NT2/D1 (cell line): ENCODE measurements around the gene ICA1.
A peak's percentile ranks its signal among the peaks of the same experiment; 100 is the strongest.

Source experiments
- DNase-seq: peaks from one replicate; pipeline ENCODE4 v3.0.0-alpha.2; 2011; ENCODE audit warnings: low read depth, low spot score
- H3K27me3 ChIP-seq: 2 replicates; pipeline ENCODE4 v1.6.0; 2011; ENCODE audit warnings: mild to moderate bottlenecking; ENCODE audit not compliant: insufficient read length, insufficient read depth
- H3K36me3 ChIP-seq: 2 replicates; pipeline ENCODE4 v1.6.1; 2011; ENCODE audit warnings: mild to moderate bottlenecking, low read length, mixed read lengths; ENCODE audit not compliant: insufficient read depth, insufficient read length
- H3K4me1 ChIP-seq: 2 replicates; pipeline ENCODE4 v1.5.1; 2011; ENCODE audit not compliant: insufficient read depth, insufficient read length
- H3K4me3 ChIP-seq: 2 replicates; pipeline ENCODE4 v1.5.1; 2011; ENCODE audit warnings: low read depth; ENCODE audit not compliant: insufficient read length
- H3K9ac ChIP-seq: 2 replicates; pipeline ENCODE4 v1.6.0; 2011; ENCODE audit warnings: low read depth; ENCODE audit not compliant: insufficient read length
- H3K9me3 ChIP-seq: 2 replicates; pipeline ENCODE4 v1.5.1; 2011; ENCODE audit warnings: mild to moderate bottlenecking, low read length; ENCODE audit not compliant: insufficient read depth
- SUZ12 ChIP-seq: IDR thresholded peaks from 2 replicates; pipeline ENCODE4 v1.6.1; 2011; ENCODE audit not compliant: insufficient read length, insufficient read depth; ENCODE audit errors: extremely low read depth
- YY1 ChIP-seq: IDR thresholded peaks from 2 replicates; pipeline ENCODE4 v1.6.1; 2011; ENCODE audit not compliant: insufficient read length, insufficient read depth
- ZNF274 ChIP-seq: IDR thresholded peaks from 2 replicates; pipeline ENCODE4 v1.6.1; 2011; ENCODE audit warnings: mild to moderate bottlenecking, low read depth, low read length

ICA1 gene

GRCh38 chr7:8192897-8193296 is 69.1 kb downstream of the ICA1 start:
- DNase-seq = no peak
- Histone ChIP-seq H3K9me3 (no peaks in the 10 kb centered on the region), H3K9ac (no peak overlapping the region), H3K27me3 (no peaks in the 10 kb centered on the region), H3K4me1 (peaks cover 3% of the 10 kb centered on the region), H3K36me3 (no peaks in the 10 kb centered on the region), H3K4me3 (no peak overlapping the region)
- TF ChIP-seq SUZ12 (no peak), YY1 (no peak), ZNF274 (no peak)

DNA sequence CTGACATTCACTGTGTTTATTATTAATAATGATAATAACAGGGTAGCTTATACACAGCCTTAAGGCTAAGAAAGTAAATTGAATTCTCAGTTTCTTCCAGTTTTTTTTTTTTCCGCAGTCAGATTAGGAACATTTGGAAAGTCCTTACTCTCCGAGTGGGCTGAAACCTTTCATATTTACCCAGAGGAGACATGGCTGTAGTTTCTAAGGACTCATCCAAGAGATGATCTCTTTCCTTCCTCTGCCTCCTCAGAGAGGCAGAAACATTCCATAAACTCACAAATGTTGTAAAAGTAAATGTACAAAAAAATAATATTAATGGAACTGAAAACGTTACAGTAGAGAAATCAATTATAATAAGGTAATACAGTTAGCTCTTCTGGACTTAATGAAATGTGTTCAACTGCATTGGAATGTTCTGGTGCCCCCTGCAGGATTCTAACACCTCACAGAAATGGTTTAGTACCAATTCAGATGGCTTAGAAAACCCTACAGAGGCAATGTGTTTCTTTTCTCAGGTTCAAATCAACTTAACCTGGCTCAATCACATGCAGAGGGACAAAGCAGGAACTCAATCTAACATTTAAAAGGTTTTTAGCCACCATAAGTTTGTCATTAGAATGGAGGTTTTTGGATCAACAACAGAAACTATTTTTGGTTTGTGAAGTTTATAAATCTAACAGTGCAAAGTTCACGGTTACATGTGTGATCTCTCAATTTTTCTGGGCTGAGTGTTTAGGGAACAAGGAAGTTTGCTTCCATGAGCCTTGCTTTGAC is 71.7 kb downstream of the ICA1 start:
- Histone ChIP-seq H3K36me3 (no peaks in the 10 kb centered on the region), H3K27me3 (no peaks in the 10 kb centered on the region), H3K4me3 (no peak overlapping the region), H3K4me1 (peaks cover 3% of the 10 kb centered on the region), H3K9me3 (no peaks in the 10 kb centered on the region), H3K9ac (no peak overlapping the region)
- no peak for TF ChIP-seq SUZ12
- TF ChIP-seq YY1 = no peak
- peak; percentile 57 for DNase-seq

GRCh38 chr7:8189625-8190024 is 72.3 kb downstream of the ICA1 start:
- no peak overlapping the region for H3K4me3 ChIP-seq
- no peak overlapping the region for H3K9ac ChIP-seq
- DNase-seq = peak; percentile 54
- H3K9me3 ChIP-seq = no peaks in the 10 kb centered on the region
- no peaks in the 10 kb centered on the region for H3K36me3 ChIP-seq
- H3K4me1 ChIP-seq = peaks cover 3% of the 10 kb centered on the region
- TF ChIP-seq SUZ12 (no peak), YY1 (no peak), ZNF274 (no peak)
- H3K27me3 ChIP-seq = no peaks in the 10 kb centered on the region

DNA sequence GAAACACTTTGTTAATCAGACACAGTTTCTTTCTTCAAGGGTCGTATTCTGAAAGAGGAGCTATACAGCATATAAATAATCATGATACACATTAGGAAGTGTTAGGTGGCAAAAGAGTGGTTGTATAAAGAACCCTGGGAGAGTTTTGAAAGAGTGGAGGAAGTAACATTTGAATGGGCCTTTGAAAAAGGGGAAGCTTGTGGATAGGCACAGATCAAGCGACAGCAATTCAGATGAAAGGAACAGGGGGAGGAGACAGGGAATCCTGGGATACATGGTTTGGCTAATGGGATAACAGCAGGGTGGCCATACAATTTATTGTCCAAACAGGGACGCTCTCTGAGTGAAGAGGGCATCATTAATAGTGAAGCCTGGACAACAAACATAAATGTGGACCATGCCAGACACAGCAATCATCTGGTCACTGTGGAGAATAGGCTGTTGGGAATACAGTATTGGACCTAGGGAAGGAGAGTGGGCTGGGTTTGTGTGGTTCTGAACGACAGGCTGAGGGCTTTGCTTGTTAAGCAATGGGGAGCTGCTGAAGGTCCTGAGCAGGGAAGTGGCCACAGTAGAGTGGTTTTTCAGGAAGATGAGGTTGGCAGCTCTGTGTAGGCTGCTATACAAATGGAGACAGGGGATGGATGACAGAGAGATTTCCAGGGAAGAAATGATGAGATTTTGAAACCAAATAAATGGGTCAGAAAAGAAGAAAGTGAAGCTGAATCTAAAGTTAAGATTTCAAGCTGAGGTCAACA is 75.9 kb downstream of the ICA1 start:
- Histone ChIP-seq H3K4me1 (peaks cover 3% of the 10 kb centered on the region), H3K9ac (no peak overlapping the region), H3K9me3 (no peaks in the 10 kb centered on the region), H3K36me3 (no peaks in the 10 kb centered on the region), H3K27me3 (no peaks in the 10 kb centered on the region), H3K4me3 (no peak overlapping the region)
- no peak for TF ChIP-seq YY1
- no peak for TF ChIP-seq ZNF274
- TF ChIP-seq SUZ12 = no peak
- no peak for DNase-seq

DNA sequence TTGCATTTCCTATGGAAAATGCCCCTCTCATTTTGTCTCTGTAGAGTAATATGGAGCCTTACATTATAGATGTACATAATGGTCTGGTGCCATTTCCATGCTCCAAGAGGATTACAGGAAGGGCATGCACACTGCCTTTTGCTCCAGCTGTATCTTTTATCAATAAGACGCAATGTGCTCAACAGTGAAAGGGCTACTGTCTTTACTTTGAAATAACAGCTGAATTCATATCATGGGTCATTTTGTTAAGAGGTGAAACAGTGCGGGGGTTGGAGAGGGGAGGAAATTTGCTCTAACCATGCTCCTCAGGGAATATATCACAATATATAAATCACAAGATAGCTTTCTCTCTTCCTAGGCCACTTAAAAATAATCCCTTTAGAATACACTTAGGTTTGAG is 77.7 kb downstream of the ICA1 start:
- H3K9me3 ChIP-seq = no peaks in the 10 kb centered on the region

DNA sequence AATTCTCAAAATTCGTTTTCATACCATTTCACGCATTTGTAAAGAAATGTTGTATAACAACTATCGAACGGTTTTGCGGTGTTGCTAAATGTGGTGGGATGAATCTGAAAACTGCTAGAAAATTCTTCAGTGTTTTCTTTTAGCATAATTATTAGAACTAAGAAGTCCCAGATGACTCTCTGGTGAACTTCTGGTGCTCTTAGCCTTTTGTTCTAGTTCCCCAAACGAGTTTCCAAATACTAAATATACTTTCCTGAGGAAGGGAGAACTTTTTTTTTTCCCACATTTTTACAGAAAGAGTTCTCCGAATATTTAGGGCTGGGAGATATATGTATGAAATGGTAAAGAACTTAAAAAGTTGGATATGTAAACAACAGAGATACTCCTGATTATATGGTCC is 82.5 kb downstream of the ICA1 start:
- Histone ChIP-seq H3K4me1 (no peaks in the 10 kb centered on the region), H3K4me3 (no peak overlapping the region), H3K36me3 (no peaks in the 10 kb centered on the region), H3K9ac (no peak overlapping the region), H3K27me3 (no peaks in the 10 kb centered on the region), H3K9me3 (no peaks in the 10 kb centered on the region)
- TF ChIP-seq SUZ12 (no peak), YY1 (no peak), ZNF274 (no peak)
- no peak for DNase-seq

More for the DNA sequence above, 77.7 kb downstream of the ICA1 start:
- DNase-seq = no peak
- Histone ChIP-seq H3K4me1 (no peaks in the 10 kb centered on the region), H3K36me3 (no peaks in the 10 kb centered on the region), H3K9ac (no peak overlapping the region), H3K27me3 (no peaks in the 10 kb centered on the region), H3K4me3 (no peak overlapping the region)
- no peak for TF ChIP-seq ZNF274
- no peak for TF ChIP-seq SUZ12
- TF ChIP-seq YY1 = no peak

DNA sequence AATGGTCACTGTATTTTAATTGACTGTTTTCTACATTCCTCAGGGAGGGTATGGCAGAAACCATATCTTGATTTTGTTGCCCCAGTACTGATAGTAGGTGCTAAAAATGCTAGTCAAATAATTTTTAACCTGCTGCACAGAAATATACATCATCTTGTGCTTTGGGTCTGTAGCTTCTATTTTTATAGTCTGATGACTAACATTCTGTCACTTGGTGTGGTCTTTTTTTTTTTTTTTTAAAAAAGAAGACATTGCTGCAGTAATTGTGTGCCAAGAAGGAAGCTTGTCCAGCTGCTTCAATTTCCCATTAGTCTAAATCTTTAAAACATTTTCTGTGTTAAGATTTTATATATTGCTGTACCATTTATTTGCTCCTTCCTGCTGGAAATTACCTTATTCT is 83.6 kb downstream of the ICA1 start:
- Histone ChIP-seq H3K9ac (no peak overlapping the region), H3K27me3 (no peaks in the 10 kb centered on the region), H3K36me3 (no peaks in the 10 kb centered on the region), H3K4me3 (no peak overlapping the region), H3K9me3 (no peaks in the 10 kb centered on the region), H3K4me1 (no peaks in the 10 kb centered on the region)
- TF ChIP-seq SUZ12 (no peak), ZNF274 (no peak), YY1 (no peak)
- DNase-seq = no peak
